Measurements from ENCODE around the gene DNAJB4.
A peak's percentile ranks its signal among the peaks of the same experiment; 100 is the strongest.
"Not testable (repeated sequence)": the region's sequence is repeated elsewhere in the genome, so short reads cannot be mapped to it uniquely, and the experiment has no call there.

DNAJB4 gene

DNA sequence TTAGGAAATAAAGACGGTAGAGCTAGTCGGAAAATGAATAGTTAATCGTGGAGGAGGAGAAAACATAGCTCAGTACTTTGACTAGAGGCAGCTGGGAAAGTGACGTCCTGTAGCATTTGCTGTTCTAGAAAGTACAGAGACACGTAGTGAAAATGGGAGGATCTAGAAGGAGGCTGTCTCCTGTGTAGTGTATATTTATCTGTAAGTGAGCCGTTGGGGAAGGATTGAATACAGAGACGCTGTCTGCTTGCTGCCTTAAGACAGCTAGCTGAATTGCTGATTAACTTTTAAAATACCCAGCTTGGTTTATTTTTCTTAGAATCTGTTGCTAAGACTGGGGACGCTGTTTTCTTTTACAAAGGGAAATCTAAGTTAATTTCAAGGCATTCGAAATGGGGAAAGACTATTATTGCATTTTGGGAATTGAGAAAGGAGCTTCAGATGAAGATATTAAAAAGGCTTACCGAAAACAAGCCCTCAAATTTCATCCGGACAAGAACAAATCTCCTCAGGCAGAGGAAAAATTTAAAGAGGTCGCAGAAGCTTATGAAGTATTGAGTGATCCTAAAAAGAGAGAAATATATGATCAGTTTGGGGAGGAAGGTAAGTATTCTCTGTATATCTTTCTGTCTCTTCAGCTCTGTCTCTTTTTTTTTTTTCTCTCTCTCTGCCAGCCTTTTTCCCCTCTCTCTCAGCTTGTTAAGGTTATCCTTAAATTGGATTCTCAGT lies at the start of gene DNAJB4:
TSS of gene DNAJB4 (plus strand) at position 221 of the 729 bp plus-strand sequence. CDS start at position 393, 172 bp downstream.
- DNase-seq (ENCODE audit: low read depth, low spot score): peak; percentile 96

DNA sequence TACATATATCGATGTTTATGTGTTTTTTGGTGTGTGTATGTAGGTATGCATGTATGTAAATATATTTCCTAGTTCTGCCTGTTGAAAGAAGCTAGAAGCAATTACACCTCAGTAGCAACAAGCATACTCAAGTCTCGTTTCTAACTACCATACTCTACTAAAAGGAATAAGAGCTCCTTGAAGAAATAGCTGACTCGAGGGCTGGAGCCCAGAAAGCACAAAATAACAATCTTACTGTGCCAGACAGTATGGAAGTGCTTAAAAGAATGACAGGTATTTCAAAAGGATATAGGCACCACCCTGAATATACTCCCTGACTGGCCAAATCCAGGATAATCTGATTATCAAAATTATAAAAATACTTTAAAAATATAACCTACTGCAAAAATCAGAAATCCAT lies 49.0 kb upstream of the DNAJB4 start:
- DNase-seq (ENCODE audit: low read depth, low spot score): no peak

DNA sequence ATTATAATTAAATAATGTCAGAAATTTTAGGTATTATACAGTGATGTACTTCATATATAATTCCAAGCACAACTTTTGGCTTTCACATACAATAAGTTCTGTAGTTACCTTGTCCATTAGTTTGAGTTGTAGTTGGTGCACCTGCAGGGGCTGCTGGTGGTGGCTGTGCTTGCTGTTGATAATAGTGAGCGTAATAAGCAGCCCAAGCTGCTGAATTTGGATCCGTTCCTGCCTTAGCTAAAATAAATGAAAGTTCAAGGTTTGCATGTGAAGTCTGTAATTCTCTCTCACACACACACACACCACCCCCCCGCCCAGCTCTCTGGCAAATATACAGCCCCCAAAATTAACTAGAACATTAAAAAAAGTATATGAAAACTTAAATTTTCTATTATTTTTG lies 48.3 kb upstream of the DNAJB4 start:
- DNase-seq (ENCODE audit: low read depth, low spot score): no peak

- no peak for DNase-seq (ENCODE audit: low read depth, low spot score)
Observed at GRCh38 chr1:77958391-77958790, 46.3 kb upstream of the DNAJB4 start.

DNA sequence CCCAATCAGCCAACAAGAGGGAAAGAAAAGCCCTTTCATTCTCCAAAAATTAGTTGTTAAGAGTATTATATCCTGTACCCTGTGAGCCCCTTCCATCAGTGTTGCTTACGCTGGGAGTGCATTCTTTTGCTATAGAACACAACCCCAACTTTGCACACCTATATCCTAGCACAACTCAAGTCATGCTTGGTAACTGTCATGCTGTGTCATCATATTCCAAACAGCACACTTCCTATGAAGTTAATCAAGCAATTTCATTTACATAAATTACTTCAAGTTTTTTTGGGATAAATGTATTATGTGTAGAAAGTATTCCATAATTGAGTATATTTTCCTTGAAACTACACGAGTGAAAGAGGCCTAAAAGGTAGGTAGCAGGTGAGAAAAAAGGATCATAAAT lies 45.9 kb upstream of the DNAJB4 start:
- DNase-seq (ENCODE audit: low read depth, low spot score): no peak

DNA sequence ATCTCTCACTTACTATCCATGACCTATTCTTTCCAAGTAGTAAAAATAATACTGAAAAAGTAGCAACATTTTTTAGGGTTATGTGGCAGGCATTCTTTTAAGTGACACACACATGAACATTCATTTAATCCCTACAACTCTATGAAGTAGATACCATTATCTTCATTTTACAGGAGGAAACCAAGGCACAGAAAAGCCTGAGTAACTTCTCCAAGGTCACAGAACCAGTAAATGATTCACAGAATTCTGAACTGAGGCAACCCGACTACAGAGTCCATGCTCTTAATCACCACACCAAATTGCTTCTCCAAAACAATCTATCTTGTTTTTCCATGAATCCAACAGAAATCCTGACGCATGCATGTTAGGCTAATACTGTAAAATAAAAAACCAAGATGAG lies 43.3 kb upstream of the DNAJB4 start:
- no peak for DNase-seq (ENCODE audit: low read depth, low spot score)

DNA sequence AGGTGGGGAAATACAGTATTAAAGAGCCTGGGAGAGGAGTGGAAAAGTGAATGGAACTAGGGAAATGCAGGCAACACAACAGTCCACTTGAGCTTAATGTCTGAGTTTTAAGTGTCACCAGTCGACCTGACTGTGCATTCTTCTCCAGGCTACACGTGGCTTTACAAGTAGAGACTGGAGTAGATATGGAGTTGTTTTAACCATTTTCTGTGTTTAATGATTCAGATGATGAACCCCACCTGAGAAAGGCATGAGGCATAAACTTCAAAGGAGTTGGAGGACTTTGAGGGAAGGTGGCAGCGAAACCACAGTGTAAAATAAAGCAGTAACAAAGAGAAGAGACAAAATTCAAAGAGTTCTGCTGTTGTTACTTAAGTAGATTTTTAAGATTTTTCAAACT lies 38.4 kb upstream of the DNAJB4 start:
- DNase-seq (ENCODE audit: low read depth, low spot score): no peak

- no peak for DNase-seq (ENCODE audit: low read depth, low spot score)
Observed at GRCh38 chr1:77970192-77970591, 34.5 kb upstream of the DNAJB4 start.

- DNase-seq (ENCODE audit: low read depth, low spot score): no peak
Observed at GRCh38 chr1:77972080-77972479, 32.7 kb upstream of the DNAJB4 start.

DNA sequence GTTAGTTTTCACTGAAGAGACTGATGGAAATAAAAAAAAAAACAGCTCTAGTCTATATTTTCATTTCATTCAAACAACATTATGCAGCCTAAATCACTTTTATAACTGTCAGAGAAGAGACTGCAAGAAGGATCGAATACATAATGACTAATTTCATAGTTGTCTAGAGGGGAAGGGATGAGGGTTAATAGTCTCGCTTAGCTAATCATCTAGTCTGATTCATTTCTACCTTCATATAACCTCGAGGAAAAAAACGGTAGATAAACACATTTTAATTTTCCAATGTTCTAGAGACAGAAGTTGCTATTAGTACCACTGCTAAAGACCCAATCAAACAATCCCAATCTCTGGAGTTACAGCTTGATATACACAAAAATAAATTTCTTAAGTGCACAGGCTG lies 29.4 kb upstream of the DNAJB4 start:
- no peak for DNase-seq (ENCODE audit: low read depth, low spot score)

DNA sequence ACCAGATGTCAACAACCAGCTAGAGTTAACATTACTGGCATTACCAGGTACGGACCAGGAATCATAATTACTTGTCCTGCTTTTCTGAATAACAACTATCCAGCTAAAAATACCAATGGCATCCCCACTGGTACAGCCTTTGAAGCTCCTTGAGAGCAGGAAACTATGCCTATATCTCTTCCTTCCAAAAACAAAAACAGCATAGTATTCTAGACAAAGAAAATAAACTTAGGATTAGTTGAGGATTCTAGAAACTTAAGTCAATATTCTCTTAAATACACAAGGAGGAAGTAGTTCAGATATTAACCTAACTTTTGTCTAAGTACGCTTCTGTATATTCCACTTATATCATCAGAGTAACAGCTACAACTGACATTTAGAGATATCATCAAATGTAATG lies 28.8 kb upstream of the DNAJB4 start:
- DNase-seq (ENCODE audit: low read depth, low spot score): no peak

GRCh38 chr1:77976433-77977076 lies 28.2 kb upstream of the DNAJB4 start:
- DNase-seq (ENCODE audit: low read depth, low spot score): no peak

DNA sequence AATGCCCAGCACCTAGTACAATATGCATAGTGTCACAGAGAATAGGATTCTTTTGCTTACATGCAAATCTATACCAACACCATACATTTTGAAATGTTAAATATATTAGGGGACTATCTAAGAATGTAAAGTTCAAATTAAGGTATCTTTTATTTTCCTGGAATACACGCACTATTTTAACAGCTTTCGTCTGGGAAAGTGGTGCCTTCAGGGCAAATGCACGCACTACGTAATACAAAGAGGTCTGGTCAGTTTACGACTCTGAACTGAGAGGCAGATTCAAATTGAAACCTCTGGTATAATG lies 26.8 kb upstream of the DNAJB4 start:
- no peak for DNase-seq (ENCODE audit: low read depth, low spot score)

DNA sequence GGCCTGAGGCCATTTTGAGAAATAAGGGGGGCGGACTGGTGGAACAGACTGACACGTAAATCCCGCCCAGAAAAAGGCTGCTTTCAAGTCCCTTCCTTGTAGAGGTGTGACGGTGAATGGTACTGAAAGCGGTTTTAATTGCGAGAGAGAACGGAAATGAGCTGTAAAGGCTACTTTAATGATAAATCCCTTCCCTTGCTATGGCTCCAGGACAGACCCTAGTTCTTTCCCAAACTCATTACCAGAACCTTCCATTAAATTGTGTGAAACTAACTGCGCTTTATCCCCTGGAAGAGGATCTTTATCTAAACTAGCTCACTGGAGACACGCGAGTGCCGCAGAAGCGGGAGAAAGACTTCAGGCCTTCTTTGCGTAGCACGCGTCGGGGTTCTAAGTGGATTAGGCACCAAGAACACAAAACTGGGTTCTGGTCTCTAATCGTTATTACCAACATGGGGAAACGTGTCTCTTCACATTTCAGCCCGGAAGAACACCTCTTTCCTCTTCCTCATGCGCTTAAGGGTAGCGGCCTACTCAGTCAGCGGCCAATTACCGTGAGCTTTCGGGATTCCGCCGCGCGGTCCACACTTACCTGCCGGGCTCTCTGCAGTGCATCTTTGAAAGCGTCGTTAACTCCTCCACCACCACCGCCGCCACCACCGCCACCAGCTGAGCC lies 26.3 kb upstream of the DNAJB4 start:
- peak; percentile 91 for DNase-seq (ENCODE audit: low read depth, low spot score)

- DNase-seq (ENCODE audit: low read depth, low spot score): peak; percentile 99
Observed at GRCh38 chr1:77978969-77979876, 25.5 kb upstream of the DNAJB4 start, which contains the start of gene FUBP1. Gene FUBP1 (minus strand): TSS chr1:77979072. CDS start chr1:77979004, 68 bp downstream.

DNA sequence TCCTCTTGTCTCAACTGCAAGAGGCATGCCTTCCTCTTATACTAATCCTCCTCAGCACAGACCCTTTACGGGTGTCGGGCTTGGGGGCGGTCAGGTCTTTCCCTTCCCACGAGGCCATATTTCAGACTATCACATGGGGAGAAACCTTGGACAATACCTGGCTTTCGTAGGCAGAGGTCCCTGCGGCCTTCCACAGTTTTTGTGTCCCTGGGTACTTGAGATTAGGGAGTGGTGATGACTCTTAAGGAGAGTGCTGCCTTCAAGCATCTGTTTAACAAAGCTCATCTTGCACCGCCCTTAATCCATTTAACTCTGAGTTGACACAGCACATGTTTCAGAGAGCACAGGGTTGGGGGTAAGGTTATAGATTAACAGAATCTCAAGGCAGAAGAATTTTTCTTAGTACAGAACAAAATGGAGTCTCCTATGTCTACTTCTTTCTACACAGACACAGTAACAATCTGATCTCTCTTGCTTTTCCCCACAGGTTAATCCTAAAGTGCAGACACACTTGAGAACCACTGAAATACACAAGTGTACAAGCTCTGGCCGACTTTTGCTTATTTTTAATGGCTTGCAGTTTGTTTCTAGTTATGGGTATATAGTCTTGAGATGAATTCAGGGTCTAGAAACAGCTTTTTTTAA lies 21.3 kb upstream of the DNAJB4 start:
- DNase-seq (ENCODE audit: low read depth, low spot score): not testable (repeated sequence)

DNA sequence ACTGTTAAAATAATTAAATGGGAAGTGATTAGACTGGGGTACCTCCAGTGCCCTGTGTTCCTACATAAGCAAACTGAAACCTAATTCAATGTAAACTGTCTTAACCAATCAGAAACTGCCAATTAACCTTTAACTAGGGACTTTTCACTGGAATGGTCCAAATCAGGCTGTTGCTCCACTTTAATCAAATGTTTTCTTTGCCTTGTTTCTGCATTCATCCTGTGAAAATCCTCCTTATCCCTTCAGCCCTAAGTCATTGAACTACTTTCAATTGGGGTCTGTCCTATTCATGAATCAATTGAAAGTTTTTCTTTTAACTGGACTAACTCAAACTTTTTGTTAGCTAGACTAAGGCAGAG lies 20.8 kb upstream of the DNAJB4 start:
- DNase-seq (ENCODE audit: low read depth, low spot score): no peak

DNA sequence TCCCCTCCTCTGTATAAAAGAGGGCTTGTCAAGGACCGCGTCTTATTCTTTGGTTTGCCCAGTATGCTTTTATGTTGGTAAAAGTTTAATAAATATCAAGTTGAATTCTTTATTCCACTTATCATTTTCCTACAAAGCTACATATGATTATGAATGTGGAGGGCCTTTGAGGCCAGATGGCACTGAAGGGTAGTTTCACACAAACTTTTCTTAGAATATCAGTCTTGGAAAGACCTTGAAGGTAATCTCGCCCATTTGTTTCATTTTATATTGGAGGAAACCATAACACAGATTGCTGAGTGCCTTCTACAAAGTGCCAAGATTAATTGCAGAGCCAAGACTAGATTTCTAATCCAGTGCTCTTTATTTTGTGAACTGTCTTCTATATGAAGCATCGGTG lies 20.1 kb upstream of the DNAJB4 start:
- no peak for DNase-seq (ENCODE audit: low read depth, low spot score)

GRCh38 chr1:77986810-77987209 lies 17.9 kb upstream of the DNAJB4 start:
- DNase-seq (ENCODE audit: low read depth, low spot score): no peak

DNA sequence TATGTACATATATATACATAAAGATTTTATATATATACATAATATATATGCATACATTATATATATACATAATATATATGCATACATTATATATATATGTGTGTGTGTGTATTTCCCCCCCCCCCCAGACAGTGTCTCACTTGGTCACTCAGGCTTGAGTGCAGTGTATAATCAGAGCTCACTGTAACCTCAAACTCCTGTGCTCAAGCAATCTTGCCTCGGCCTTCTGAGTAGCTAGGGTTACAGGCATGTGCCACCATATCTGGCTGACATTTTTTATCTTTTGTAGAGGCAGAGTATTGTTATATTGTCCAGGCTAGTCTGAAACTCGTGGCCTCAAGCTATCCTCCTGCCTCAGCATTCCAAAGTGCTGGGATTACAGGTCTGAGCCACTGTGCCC lies 16.8 kb upstream of the DNAJB4 start:
- DNase-seq (ENCODE audit: low read depth, low spot score): no peak

- no peak for DNase-seq (ENCODE audit: low read depth, low spot score)
Observed at GRCh38 chr1:77989744-77990143, 15.0 kb upstream of the DNAJB4 start.

All from astrocyte of the hippocampus (primary cell).